ENCODE results near the gene PIM3.

Gene PIM3

GRCh38 chr22:49936973-49937757 is 23.4 kb upstream of the PIM3 start:
- no peak overlapping the region for H3K4me3 ChIP-seq (ENCODE audit: control insufficient read depth, low read depth, low read length)
- no peak for TF ChIP-seq CTCF (IDR thresholded peaks at IDR 0.05; ENCODE audit: control insufficient read depth, insufficient read depth, low read depth, low read length, missing control alignments)
- no peak for DNase-seq (ENCODE audit: low read depth)

DNA sequence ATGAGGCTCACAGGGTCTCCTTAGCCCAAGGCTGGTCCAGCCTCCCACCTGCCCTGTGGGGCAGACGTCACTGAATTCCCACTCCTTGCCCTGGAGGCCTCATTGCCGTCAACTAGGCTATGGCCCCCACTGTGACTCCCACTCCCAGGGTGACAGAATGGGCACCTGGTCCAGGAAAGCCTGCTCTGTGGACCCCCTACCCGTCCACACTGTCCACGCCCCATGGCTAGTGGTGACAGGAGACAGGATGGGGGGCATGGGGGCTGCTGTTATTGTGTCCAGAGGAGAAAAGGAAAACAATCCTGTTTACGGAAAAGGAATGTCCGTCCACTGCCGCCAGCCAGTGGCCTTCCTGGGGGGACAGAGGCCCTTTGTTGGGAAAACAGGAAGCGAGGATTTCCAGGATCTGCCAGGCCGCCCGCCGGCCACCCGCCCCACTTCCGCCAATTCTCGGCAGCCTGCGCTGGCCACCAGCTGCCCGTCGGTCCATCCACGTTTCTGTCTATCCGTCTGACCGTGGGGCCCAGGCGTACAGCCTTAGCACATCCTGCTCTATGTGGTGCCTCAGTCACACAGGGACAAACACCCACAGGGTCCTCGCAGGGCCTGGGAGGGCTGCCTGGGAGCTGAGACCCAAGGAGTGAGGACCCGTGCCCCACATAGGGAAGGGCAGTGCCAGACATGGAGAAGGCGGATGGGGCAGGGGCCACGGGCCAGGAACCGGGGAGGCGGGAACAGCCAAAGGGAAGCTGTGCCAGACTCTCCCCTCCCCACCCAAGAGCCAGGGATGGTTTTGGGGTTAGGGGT is 22.6 kb upstream of the PIM3 start:
- no peak for DNase-seq (ENCODE audit: low read depth)
- no peak overlapping the region for H3K4me3 ChIP-seq (ENCODE audit: control insufficient read depth, low read depth, low read length)

GRCh38 chr22:49938565-49939136 is 21.9 kb upstream of the PIM3 start:
- no peak for DNase-seq (ENCODE audit: low read depth)
- TF ChIP-seq CTCF (IDR thresholded peaks at IDR 0.05; ENCODE audit: control insufficient read depth, insufficient read depth, low read depth, low read length, missing control alignments): no peak
- no peak overlapping the region for H3K4me3 ChIP-seq (ENCODE audit: control insufficient read depth, low read depth, low read length)

More for the DNA sequence above, 22.6 kb upstream of the PIM3 start:
- TF ChIP-seq CTCF (IDR thresholded peaks at IDR 0.05; ENCODE audit: control insufficient read depth, insufficient read depth, low read depth, low read length, missing control alignments): no peak

DNA sequence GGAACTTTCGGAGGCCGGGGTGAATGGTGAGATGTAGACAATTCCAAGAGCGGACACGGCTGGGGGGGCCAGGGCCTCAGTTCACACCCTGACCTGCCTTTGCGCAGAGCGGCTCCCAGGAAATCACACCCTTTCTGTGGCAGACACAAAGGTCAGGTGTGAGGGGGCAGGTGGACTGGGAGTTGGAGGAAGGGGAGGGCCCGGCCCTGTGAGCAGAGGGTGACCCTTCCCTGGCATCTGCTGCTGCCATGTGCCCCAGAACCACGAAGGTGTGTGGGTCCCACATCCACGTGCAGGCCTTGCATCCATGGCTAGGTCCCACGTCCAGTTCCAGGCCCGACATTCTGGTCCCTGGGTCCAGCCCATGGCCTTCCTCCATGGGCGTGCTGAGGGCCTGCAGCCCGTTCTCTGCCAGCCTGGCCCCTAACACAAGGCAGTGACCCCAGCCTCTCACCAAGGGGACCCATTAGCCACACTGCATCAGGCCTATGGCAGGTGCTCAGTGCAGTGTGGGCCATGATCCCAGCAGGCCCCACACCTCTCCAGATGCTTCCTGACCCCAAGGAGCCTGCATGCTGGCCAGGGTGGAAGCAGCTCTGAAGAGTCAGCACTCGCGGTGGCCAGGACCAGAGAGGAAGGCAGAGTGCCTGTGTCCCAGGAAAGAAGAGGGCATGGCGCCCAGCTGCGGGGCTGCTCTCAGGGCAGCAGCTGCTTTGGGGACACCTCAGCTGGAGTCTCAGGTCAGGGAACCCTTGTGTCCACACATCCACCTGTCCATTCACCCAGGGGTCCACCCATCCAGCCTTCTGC is 18.9 kb upstream of the PIM3 start:
- no peak overlapping the region for H3K4me3 ChIP-seq (ENCODE audit: control insufficient read depth, low read depth, low read length)
- TF ChIP-seq CTCF (IDR thresholded peaks at IDR 0.05; ENCODE audit: control insufficient read depth, insufficient read depth, low read depth, low read length, missing control alignments): no peak
- DNase-seq (ENCODE audit: low read depth): no peak

DNA sequence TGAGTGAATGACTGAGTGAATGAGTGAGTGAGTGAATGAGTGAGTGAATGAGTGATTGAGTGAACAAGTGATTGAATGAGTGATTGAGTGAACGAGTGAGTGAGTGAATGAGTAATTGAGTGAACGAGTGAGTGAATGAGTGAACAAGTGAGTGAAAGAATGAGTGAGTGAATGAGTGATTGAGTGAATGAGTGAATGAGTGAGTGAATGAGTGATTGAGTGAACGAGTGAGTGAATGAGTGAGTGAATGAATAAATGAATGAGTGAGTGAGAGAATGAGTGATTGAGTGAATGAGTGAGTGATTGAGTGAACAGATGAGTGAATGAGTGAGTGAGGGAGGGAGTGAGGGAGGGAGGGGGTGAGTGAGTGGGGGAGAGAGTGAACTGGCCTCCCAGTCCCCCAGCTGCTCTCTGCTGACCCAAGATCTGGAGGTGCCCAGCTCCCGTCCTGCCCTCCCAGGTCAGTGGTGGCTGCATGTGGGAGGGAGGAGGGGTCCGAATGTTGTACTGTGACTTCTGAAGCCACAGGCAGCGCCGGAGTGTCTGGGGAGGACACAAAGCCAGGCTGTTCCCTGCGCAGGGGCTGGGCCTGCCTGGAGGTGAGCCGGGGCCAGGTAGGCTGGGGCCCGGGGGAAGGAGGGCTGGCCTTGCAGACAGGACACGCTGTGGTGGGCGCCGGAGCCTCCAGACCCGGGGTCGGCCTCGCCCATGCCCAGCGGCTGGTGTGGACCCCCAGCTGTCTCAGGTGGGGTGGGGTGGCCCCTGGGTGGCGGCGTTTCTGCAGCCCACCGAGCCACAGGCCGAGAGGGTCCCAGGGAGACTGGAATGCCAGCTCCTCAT is 17.8 kb upstream of the PIM3 start:
- no peak for DNase-seq (ENCODE audit: low read depth)
- H3K4me3 ChIP-seq (ENCODE audit: control insufficient read depth, low read depth, low read length): no peak overlapping the region
- TF ChIP-seq CTCF (IDR thresholded peaks at IDR 0.05; ENCODE audit: control insufficient read depth, insufficient read depth, low read depth, low read length, missing control alignments): no peak

All from AG09309 (cell line).